Measurements from ENCODE around the gene COL6A3.

The COL6A3 gene

DNA sequence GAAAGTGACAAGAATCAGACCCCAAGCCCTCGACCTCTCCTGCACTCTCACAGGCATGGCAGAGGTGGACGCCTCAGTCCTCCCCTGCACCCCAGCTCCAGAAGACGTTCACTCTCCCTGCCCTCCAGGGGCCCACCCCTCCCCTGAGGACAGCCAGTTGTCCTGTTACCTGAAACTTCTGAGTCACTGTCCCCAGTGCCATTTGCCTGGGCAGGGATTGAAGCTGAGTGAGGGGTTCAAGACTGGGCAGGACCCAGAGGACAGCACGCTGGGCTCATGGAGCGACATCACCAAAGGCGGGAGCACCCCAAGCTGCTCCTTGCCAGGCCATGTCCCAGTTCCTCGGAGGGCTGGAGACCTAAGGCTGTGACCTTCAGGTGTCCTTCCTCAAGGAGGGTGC, 34.2 kb upstream of the COL6A3 start:
- no peak overlapping the region for H3K4me3 ChIP-seq (ENCODE audit: low read depth, low read length)
- H3K36me3 ChIP-seq (replicated peaks) = no peaks in the 10 kb centered on the region
- H3K27ac ChIP-seq = no peak overlapping the region
- TF ChIP-seq, protein P1, sequence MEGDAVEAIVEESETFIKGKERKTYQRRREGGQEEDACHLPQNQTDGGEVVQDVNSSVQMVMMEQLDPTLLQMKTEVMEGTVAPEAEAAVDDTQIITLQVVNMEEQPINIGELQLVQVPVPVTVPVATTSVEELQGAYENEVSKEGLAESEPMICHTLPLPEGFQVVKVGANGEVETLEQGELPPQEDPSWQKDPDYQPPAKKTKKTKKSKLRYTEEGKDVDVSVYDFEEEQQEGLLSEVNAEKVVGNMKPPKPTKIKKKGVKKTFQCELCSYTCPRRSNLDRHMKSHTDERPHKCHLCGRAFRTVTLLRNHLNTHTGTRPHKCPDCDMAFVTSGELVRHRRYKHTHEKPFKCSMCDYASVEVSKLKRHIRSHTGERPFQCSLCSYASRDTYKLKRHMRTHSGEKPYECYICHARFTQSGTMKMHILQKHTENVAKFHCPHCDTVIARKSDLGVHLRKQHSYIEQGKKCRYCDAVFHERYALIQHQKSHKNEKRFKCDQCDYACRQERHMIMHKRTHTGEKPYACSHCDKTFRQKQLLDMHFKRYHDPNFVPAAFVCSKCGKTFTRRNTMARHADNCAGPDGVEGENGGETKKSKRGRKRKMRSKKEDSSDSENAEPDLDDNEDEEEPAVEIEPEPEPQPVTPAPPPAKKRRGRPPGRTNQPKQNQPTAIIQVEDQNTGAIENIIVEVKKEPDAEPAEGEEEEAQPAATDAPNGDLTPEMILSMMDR (IDR thresholded peaks at IDR 0.05; ENCODE audit: low read depth, low read length, missing control alignments) = no peak
- in situ Hi-C loops (cut with HindIII; ENCODE audit: low pct_ligation_motif_present, low sequenced_read_pairs) = no loop called here
- DNase-seq = no peak
- H3K27me3 ChIP-seq (replicated peaks) = no peaks in the 10 kb centered on the region

DNA sequence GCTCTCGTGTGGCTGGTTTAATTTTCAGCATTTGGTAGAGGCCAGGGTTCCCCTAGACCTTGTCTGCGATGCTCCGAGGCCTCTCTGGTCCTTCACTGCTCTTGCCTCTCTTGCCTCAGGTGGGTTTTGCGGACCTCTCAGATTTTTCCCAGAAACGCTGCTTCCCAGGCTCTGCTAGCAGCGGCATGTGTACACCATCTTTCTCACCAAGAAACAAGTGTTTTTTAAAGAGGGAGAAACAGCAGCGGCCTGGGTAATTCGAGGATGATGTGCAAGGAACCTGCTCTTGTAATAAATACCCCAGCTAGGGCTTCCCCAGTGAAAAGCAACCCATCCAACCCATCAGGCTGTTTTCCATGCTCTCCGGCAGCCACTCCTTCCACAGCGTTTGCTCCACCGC, 33.5 kb upstream of the COL6A3 start:
- TF ChIP-seq, protein P1 (IDR thresholded peaks at IDR 0.05; ENCODE audit: low read depth, low read length, missing control alignments) = no peak
- in situ Hi-C loops (cut with HindIII; ENCODE audit: low pct_ligation_motif_present, low sequenced_read_pairs) = no loop called here
- H3K27me3 ChIP-seq (replicated peaks) = no peaks in the 10 kb centered on the region
- no peak overlapping the region for H3K27ac ChIP-seq
- no peak overlapping the region for H3K4me3 ChIP-seq (ENCODE audit: low read depth, low read length)
- no peaks in the 10 kb centered on the region for H3K36me3 ChIP-seq (replicated peaks)
- DNase-seq = no peak

DNA sequence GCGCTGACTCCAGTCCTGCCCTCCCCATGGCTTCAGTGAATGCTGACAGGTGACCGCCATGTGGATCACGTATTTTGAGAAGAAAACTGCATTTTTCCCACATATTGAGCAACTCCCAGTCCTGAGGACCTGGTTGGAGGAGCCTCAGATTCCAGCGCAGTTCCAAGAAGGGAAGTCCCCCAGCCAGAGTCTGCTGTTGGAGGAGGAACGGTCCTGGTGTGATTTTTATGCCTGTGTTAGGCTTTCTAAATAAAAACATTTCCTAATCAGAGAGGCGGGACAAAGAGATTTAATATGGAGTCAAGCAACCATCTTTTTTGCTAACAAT, 32.3 kb upstream of the COL6A3 start:
- in situ Hi-C loops (cut with HindIII; ENCODE audit: low pct_ligation_motif_present, low sequenced_read_pairs) = no loop called here
- no peaks in the 10 kb centered on the region for H3K36me3 ChIP-seq (replicated peaks)
- no peak overlapping the region for H3K27ac ChIP-seq
- no peak for DNase-seq
- TF ChIP-seq, protein P1 (IDR thresholded peaks at IDR 0.05; ENCODE audit: low read depth, low read length, missing control alignments) = no peak
- H3K4me3 ChIP-seq (ENCODE audit: low read depth, low read length) = no peak overlapping the region
- no peaks in the 10 kb centered on the region for H3K27me3 ChIP-seq (replicated peaks)

DNA sequence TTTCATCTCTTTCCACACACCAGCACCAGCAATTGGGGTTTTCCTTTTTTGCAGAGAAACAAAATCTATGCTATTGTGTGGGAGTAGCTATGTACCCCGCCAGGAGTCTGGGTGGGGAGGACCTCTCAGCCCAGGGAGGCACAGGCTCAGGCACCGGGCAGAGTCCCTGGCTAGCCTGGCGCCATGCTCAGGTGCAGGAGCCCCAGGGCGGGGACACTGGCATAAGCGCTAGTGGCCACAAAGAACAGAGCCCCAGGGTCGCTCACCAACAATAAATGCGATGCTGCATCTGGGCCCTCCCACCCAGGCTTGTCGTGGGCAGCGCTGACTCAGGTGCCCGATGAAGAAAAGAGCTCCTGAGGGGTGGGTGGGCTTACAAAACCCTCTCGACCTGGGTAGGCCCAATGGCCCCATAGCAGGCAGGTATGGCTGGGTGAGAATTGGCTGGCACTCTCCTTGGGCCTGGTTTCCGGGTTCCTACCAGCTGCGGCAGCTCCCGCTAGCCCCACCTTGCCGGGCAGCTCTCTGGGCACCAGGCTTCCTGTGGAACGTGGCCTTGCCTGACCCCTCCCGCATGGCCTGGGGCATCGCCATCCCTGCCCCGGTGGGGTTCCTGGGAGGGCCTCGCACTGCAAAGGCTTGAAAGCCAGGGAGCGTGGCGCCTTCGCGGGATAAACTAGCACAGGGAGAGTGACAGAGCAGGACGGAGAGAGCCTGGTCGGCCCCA, 31.8 kb upstream of the COL6A3 start:
- Histone ChIP-seq H3K4me3 (ENCODE audit: low read depth, low read length) (no peak overlapping the region), H3K27me3 (replicated peaks) (no peaks in the 10 kb centered on the region), H3K36me3 (replicated peaks) (no peaks in the 10 kb centered on the region), H3K27ac (no peak overlapping the region)
- TF ChIP-seq, protein P1 (IDR thresholded peaks at IDR 0.05; ENCODE audit: low read depth, low read length, missing control alignments) = no peak
- in situ Hi-C loops (cut with HindIII; ENCODE audit: low pct_ligation_motif_present, low sequenced_read_pairs) = no loop called here
- DNase-seq = no peak

DNA sequence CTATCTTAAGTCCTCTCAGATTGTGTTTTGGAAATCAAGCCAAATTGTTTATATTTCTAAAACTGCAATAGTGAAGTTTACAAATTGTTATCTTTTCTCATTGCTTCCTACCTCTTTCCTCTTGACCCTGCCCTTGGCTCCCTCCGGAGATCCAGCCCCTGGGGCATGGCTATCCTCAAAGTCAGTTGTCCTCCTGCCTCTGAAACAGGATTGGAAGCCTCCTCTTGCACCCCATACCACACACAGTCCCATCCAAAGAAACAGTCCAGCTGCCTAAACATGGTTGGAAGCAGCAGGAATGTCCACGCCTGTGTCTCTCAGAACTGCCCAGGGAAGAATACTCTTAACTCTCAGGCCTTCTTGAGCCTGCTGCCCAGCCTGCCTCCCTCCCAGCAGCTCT, 30.1 kb upstream of the COL6A3 start:
- Histone ChIP-seq H3K36me3 (replicated peaks) (no peaks in the 10 kb centered on the region), H3K4me3 (ENCODE audit: low read depth, low read length) (no peak overlapping the region), H3K27me3 (replicated peaks) (no peaks in the 10 kb centered on the region), H3K27ac (no peak overlapping the region)
- TF ChIP-seq, protein P1 (IDR thresholded peaks at IDR 0.05; ENCODE audit: low read depth, low read length, missing control alignments) = no peak
- no peak for DNase-seq
- in situ Hi-C loops (cut with HindIII; ENCODE audit: low pct_ligation_motif_present, low sequenced_read_pairs) = no loop called here

Measured in brain microvascular endothelial cell (primary cell).